GM12878 (cell line): ENCODE results near the gene MCFD2.

Source experiments
- ESRRA ChIP-seq: IDR thresholded peaks from 2 replicates; pipeline ENCODE4 v1.6.1; 2012; ENCODE audit warnings: mild to moderate bottlenecking, low read length, improper control_type of control experiment
- EZH2 ChIP-seq: IDR thresholded peaks from 2 replicates; pipeline ENCODE4 v1.6.1; 2012; ENCODE audit warnings: low read depth, mild to moderate bottlenecking, control low read depth, inconsistent platforms, low read length, borderline replicate concordance; ENCODE audit not compliant: control insufficient read depth
- JUND ChIP-seq: IDR thresholded peaks from 2 replicates; pipeline ENCODE4 v1.6.1; 2012; ENCODE audit warnings: low read depth, mild to moderate bottlenecking, low read length, improper control_type of control experiment, moderate library complexity
- RAD21 ChIP-seq: IDR thresholded peaks from 2 replicates; pipeline ENCODE4 v1.6.1; 2011; ENCODE audit warnings: mild to moderate bottlenecking, low read depth, low read length, moderate library complexity; ENCODE audit not compliant: insufficient read depth
- TAF1 ChIP-seq: IDR thresholded peaks from 2 replicates; pipeline ENCODE4 v1.6.1; 2011; ENCODE audit warnings: mild to moderate bottlenecking, low read depth, low read length, borderline replicate concordance

GRCh38 chr2:46945671-46946070 is 30.1 kb upstream of the MCFD2 start:
- TF ChIP-seq EZH2 (no peak), RAD21 (no peak), ESRRA (no peak), TAF1 (no peak), JUND (no peak)
